ENCODE data around the gene SNX21.

- TF ChIP-seq CTCF (IDR thresholded peaks at IDR 0.05) (no peak), POLR2AphosphoS5 (IDR thresholded peaks at IDR 0.05) (no peak), POLR2A (IDR thresholded peaks at IDR 0.05) (no peak)
These were observed 3.2 kb downstream of the SNX21 start for GRCh38 chr20:45836841-45837240.
